GM18498 (cell line): ENCODE results near the gene LTBP1.
"Not testable (repeated sequence)": the region's sequence is repeated elsewhere in the genome, so short reads cannot be mapped to it uniquely, and the experiment has no call there.

Source experiments
- ATAC-seq: cut with Tn5 transposase; IDR thresholded peaks from one replicate; pipeline ENCODE4 v1.9.1; 2021; ENCODE audit warnings: mild to moderate bottlenecking, moderate library complexity; ENCODE audit not compliant: unreplicated experiment

LTBP1 gene

DNA sequence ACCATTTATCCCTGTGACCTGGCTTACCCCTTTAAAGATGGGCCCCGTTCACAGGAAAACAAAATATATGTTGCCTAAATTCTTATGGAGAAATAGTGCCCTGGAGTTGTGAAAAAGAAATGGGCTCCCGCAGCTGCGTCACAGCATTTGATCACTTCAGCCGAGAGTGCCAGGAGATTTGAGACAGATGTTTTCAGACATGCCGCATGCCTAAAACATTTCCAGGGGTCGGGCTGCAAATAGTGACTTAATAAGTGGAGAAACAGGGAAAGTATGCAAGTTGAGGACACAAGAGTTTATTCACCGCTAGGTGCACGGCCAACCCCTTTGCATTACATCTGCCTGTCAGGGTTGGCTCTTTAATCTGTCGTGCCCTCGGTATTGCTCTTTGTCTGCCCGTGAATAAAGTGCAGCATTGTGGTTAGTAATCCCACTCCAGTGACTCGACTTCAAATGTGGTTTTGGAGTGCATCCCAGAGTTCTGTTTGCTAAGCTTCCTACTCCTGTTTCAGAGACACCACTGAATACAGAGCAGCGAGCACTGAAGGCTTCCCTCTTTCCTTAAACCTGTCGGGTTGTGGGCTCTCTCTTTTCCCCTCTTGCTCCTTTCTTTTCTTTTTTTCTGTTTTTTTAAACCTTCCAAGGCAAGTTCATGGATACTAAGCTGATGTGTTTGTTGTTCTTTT is 187.5 kb downstream of the LTBP1 start:
- ATAC-seq = no peak

DNA sequence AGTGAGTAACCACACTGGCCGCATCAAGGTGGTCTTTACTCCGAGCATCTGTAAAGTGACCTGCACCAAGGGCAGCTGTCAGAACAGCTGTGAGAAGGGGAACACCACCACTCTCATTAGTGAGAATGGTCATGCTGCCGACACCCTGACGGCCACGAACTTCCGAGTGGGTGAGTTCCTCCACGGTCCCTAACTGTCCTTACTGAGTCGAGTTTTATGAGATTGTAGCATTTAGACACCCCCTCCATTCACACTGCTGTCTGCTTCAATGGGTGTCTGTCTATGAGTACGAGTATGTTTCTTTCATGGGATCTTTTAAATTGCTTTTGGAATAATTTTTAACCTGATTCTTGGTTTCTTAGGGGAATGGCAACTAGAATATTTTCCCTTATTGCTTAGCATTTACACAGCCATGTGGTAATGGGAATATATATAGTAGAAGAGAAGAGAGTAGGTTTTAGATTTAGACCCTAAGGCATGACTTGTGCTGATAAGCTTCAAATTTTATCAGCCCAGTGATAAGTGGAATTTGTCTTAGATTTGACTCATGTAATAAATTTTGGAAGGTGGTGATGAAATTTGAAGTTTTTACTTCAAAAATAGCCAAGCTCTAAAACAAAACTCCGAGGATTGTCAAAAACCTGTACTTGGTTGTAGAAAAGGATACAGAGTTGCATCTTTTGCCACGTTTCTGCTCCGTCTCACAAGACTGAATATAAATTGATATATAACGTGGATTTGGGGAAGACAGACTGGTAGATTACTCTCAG is 188.2 kb downstream of the LTBP1 start:
- no peak for ATAC-seq

DNA sequence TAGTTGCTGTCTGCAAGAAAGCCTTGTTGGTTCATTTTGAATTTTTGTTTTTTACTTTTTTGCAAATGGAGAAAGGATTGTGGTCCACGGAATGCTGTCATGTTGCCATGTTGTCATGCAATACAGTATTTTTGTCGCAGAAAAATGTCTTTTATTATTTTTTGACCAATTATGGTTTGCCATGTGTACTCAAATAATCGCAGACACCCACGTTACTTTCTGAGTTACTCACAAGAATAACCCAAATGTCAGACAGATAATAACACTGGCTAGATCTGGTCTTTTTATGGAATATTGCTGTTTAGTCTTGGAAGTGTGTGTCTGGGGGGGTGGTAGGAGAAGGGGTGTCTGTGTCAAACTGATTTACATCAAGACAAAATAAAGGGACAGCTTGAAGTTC is 188.9 kb downstream of the LTBP1 start:
- no peak for ATAC-seq

DNA sequence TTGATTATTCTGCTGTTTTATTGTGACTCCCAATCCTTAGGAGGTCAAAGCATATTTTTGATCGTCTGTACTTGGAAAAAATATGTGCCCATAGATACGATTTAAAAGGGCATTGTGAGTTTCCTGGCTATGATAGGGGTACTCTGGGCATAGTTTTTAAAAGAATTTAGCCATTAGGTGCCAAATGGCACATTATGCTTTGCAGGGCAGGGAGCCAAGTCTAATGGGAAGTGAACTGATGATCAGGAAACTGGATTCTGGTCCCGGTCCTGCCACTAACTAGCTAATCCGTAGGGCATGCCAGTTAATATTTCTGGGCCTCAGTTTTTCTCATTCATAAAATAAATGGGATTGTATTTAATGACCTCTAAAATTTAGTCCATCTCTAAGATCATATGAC is 189.3 kb downstream of the LTBP1 start:
- ATAC-seq = no peak

DNA sequence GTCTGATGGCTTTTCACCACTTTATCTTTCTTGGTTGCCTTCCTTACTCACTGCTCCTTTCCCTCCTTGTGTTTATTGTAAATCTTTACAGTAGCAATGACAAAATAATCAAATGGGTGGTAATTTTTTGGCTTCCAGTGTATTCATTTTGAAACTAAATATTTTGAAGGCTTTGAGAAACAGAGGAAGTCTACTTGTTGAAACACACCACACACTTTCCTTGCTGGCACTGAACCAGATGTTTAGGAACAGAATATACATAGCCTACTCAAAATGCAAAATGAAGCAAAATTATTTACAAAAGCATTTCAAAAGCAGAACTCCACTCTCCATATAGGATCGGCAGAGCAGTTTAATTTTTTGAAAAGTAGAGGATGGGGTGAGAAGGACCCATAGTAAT is 189.8 kb downstream of the LTBP1 start:
- ATAC-seq = no peak

DNA sequence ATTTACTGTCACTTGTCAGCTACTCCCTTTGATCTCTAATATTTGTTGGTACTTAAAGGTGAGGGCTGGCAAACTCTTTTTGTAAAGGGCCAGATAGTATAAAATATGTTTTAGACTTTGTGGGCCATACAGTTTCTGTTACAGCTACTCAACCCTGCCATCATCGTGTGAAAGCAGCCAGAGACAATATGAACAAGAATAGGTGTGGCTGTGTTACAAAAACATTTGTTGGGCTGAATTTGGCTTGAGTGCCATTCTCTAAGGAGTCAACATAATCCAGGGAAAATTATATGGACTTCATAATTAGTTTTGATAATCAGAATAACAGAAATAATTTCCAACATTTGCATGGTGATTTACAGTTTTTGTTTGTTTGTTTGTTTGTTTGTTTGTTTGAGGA is 190.6 kb downstream of the LTBP1 start:
- ATAC-seq = no peak

DNA sequence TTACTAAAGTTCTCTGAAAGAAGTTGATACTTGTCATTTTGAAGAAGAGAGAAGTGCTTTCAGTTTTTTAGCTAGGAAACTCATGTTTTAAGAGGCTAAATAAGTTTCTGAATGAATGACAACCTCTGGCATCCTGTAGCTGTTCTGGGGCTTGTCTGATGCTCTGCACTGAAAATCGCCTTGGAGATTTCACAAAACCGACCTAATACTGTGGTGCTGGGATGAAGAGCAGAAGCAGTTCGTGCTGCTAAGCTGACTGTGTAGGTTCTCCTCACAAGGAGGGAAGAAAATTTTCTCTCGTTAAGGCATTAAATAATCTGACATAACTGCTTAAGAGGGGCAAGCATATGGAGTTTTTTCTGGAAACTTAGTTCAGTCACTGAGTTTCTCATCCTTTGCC is 193.2 kb downstream of the LTBP1 start:
- no peak for ATAC-seq

DNA sequence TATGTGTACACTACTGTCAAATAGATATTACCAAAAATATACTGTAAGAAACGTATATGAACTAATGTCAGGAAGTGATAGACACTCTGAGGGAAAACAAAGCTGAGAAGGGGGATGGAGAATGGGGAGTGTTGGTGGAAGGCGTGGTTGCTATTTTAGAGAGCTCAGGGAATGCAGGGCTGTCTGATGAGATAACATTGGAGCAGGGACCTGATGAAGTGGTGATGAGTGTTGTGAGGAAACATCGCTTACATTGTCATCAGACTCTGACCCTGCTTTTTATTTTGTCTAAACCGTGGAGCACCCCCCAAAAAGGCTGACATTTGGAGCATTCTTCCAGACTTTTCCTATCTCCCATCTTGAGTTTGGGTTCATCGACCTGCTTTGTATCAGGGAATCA is 194.7 kb downstream of the LTBP1 start:
- no peak for ATAC-seq

DNA sequence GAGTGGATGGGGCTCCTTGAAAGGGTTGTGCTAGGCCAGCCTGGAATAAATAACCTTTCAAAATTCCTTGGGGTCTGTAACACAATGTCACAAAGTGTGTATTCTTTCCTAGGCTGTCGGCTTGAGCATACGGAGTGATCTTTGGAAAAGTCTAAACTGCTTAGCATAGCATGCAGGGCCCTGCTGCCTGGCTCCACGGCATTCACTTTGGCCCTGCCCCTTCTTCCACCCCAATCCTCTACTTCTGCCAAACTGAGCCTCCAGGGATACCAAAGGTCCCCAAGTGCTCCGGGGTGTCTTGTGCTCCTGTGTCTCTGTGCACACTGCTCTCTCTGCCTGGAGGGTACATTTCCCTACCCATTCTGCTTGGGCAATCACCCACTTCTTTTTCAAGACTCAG is 196.1 kb downstream of the LTBP1 start:
- no peak for ATAC-seq

DNA sequence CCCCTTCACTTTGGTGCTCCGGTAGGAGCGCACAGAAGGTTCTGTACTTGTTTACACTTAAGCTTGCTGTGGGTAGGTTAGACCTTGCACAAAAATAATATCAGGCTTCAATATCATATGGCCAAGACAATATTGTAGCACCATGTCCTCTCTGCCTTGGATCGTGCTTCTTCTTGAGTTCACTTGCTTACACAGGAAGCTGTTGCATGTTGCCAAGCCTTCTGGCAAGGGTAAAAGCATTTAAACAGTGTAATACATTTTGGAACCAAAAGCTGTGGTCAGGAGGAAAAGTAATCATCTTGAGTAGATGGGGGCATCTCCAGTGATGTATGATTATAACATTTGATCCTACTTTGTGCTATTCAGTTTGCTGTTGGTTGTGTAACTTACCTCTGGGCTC is 197.5 kb downstream of the LTBP1 start:
- no peak for ATAC-seq

DNA sequence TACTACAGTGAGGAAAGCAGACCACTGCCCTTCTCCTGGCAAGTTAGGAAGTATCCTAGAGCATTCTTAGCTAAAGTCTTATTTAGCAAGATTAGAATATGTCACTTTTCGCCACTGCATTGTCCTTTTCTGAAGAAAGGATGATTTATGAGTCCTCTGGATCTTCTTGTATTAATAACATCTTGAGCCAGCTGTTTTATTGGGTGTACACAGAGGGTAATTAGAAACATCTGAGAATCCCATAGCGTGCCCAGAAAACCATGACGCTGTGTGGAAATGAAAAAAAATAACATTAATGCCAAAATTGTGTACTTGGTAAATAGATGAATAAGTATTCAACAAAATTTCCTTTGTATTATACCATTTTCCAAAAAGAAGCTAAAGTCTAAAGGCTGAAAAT is 198.7 kb downstream of the LTBP1 start:
- ATAC-seq = no peak

DNA sequence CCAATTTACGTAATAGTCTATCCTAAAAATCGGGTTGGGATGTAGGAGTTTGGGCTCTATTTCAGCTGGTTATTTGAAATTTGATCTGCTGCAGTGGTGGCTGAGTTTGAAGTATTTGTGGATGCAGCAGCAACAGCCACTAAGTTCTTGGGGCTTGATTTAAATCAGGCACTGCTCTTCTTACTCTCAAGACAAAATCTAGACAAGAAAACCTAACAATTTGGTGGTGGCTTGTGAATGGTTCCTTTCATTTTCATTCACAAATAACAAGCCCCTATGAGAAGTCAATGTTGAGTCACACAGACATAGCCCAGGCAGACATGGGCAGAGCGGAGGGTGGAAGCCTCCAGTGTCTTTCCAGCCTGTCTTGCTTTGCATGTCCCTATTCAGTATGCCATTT is 199.3 kb downstream of the LTBP1 start:
- no peak for ATAC-seq

DNA sequence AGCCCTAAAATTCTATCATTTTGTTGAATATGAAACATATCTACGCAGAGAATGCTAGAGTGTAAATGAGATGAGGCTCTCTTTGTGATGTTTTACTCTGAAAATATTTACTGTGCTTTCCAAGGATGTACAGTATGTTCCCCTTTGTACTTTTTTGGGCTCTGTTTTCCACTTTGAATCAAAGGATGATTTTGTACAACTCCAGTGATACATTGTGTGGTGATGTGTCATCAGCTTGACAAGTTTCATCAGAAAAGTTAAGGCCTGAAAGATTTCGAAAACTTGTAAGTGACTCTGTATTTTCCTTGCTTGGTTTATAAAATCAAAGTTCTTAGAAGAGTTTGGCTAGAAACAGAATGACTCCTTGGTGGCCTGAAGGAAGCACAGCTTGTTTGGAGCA is 206.3 kb downstream of the LTBP1 start:
- ATAC-seq = no peak

DNA sequence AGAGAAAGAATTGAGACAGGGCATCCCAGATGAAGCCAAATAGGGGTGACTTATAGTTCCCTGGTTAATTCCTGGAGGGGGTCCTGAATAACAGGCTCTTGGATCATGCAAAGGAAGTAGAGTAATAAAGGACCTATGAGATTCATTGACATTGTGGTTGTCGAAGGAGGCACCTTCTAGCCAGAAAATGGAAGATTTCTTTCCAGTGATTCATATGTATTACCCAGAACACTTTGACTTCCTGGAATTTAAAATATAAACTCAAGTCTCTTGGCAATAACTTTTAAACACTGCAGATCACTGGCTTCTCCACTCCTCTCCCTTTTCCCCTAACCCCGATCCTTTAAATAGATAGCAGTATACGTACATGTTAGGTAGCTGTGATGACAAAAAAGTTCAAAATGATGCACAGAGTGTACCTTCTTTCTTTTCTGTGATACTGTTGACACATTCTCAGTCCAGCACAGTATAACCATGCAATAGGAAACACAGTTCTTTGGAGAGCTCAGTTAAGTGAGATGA is 211.8 kb downstream of the LTBP1 start:
- ATAC-seq = no peak

DNA sequence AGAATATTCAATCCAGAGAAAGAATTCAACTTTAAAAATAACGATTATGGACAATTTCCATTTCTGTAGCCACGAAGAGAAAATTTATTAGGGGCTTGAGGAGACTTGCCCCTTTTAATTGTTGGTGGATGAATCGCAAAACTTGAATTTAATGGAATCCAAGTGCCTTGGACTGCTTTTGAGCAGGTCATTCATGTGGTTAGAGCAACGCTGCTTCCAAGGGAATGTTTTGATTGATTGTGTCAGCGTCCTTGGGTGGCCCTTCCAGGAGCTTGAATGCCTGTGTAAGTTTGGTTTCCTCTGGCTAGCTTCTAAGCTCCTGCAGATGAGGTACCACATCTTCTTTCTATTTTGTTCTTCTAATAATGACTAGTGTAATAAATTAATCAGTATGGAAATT is 213.4 kb downstream of the LTBP1 start:
- no peak for ATAC-seq

DNA sequence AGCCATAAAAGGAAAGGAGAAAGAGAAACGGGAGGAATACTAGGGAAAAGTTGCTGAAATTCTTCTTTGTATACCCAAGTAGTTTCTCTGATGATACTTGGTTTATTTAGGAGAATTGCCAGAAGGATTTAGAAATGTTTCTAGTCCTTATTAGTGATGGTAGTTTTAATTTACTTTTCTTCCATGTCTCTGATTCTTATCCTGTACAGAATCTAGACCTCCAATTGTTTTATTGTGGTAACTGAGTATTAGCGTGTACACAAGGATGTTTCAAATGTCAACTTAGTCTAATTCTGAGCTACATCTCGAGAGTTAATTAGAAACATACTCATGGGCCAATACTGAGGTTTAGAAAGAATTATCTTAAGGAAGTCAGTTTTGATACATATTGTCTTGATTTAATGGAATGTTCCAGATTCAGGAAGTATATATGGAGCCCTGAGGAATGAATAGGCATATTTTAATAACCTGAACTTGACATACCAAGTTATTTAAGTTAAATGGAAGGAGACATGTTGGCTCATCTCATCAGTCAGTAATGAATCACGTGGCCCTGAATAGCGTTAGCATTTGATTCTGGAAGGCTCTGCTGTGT is 219.6 kb downstream of the LTBP1 start:
- no peak for ATAC-seq

DNA sequence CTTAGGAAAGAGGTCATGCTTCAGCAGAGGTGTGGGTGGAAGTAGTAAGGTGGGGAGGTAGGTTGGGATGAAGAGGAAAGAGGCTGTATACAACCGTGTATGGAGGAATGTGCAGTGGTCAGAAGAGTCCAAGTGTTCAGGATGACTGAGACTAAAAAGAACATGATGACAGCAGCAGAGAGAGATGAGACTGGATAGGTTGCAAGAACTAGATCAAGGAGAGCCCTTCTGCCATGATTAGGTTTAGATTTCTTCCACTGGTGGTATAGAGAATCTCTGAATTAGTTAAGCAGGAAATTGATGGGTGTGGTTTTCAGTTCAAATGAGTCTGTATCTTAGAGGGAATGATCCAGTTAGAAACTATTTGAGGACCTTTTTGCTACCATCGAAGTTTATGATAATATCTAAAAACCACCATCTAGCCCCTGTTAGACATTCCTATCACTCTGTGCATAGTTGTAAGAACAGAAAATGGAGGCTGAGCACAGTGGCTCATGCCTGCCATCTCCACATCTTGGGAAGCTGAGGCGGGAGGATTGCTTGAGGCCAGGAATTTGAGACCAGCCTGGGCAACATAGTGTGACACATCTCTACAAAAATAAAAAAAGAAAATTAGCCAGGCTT is 221.0 kb downstream of the LTBP1 start:
- no peak for ATAC-seq

DNA sequence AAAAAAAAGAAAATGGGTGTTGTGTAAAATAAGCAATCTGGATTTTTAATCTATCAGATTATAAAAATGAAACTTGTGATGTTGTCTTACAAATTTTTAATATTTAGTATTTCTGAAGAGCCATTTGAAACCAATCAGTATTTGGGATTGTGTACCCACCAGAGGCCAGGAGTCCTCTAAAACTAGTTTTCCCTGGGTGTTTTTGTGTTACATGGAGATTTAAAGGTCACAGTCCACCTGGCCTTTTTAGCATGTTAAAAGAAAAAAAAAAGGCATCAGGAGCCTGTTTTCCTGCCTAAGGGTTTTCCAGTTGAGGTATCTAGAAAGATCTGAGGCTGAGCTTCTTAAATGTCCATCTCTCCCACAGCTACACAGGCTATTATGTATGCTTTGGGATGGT is 221.7 kb downstream of the LTBP1 start:
- no peak for ATAC-seq

DNA sequence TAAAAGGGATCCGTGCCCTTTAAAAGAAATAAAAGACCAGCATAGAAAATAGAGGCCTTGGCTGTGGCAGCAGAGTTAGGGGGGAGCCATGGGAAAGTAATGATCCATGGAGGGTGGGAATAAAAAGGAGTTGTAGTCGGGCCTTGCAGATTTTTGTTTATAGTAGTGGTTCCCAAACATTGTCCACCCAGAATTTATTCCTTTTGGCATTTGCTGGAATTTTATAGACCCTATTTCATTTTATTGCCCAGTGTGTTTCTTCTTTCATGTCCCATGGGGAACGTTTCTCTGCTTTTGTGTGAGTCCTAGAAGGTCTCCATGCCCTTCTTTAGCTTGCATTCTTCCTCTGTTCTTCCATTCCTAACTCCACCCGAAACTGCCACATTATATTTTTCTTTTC is 222.2 kb downstream of the LTBP1 start:
- ATAC-seq = no peak

DNA sequence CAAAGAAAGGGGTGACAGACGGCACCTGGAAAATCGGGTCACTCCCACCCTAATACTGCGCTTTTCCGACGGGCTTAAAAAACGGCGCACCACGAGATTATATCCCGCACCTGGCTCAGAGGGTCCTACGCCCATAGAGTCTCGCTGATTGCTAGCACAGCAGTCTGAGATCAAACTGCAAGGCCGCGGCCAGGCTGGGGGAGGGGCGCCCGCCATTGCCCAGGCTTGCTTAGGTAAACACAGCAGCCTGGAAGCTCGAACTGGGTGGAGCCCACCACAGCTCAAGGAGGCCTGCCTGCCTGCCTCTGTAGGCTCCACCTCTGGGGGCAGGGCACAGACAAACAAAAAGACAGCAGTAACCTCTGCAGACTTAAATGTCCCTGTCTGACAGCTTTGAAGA is 223.5 kb downstream of the LTBP1 start:
- ATAC-seq = not testable (repeated sequence)

DNA sequence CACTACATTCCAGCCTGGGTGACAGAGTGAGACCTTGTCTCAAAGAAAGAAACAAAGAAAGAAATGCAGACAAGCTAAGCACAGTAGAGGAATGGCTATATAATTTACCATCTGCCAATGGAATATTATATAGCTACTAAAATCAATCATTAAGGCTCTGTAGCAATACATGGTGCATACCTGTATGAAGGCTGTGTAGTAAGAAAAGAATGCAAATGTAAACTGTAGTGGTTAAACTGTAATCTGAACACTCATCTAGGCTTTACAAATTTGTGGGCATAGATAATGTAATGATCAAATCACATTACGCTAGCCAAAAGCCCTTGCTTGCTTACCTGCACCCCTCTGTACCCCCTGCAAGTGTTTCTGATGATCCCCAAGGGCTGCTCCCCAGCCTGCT is 230.9 kb downstream of the LTBP1 start:
- no peak for ATAC-seq

DNA sequence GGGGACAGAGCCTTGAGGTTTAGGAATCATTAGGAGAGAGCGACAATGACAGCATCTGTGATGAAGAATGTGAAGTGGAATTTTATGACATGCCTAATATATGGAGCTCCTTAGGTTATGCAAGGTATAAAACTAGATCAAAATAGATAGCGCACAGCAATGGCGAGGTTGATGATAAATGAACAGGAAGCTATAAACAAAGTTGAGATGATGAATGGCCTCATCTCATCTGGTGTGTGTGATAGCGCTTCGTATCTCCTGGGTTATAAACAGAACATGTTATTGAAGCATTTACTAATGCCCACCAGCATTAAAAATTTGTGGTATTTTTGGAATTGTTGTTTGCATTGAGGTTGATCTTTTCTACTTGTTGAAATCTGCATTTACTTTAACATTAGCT is 231.5 kb downstream of the LTBP1 start:
- no peak for ATAC-seq
